Occipital lobe (tissue), 2 donors: ENCODE data around the gene HAGHL. TPM values are rescaled to one million over a fixed set of nuclear protein-coding genes. Genes with fewer than 3 reads are reported as not detected.
"Not testable (repeated sequence)": the region's sequence is repeated elsewhere in the genome, so short reads cannot be mapped to it uniquely, and the experiment has no call there.

Experiments used
- DNase-seq: peaks from one replicate; lab custom pipeline; 2025; lab: John Stamatoyannopoulos, UW
- total RNA-seq: library from RNA; depleted of rRNA; stranded (reverse); fragments of >200 nt; gene quantifications from one replicate; pipeline ENCODE4 v1.2.3, GENCODE V29; 2014

HAGHL gene
- total RNA-seq, 1 donor from 2014 or later = 7.0 TPM

- no peak for DNase-seq
Observed at GRCh38 chr16:687499-687898, 39.4 kb upstream of the HAGHL start.

DNA sequence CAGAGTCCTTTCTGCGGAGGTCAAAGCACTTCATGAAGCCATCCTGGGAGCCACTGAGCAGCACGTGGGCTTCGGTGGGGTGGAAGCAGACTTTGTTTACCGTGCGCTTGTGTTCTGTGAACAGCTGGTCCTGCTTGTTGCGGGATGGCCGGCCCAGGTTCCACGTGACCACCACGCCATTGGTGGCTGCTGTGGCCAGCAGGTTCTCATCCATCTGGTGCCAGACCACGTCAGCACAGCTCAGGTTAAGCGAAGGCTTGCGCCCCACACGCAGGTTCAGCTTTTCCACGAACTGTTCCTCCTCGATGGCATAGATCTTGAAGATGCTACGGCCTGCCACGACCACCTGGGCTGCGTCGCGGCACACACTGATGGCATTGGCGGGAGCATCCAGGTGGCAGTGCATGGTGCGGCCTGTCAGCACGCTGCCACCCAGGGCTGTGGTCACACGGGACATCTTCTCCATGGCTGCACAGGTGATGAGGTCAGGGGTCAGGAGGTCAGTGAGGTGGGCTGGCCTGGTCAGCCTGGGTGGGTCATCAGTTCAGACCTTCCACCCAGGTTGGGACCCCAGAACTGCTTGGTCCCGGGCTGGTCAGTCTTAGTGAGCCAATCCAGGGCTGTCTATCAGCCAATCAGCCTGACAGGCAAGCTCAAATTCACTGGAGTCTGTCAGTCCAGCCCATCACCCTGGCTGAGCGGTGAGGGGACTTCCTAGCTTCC is 37.6 kb upstream of the HAGHL start:
- DNase-seq = no peak

GRCh38 chr16:691242-691641 is 35.7 kb upstream of the HAGHL start:
- not testable (repeated sequence) for DNase-seq

DNA sequence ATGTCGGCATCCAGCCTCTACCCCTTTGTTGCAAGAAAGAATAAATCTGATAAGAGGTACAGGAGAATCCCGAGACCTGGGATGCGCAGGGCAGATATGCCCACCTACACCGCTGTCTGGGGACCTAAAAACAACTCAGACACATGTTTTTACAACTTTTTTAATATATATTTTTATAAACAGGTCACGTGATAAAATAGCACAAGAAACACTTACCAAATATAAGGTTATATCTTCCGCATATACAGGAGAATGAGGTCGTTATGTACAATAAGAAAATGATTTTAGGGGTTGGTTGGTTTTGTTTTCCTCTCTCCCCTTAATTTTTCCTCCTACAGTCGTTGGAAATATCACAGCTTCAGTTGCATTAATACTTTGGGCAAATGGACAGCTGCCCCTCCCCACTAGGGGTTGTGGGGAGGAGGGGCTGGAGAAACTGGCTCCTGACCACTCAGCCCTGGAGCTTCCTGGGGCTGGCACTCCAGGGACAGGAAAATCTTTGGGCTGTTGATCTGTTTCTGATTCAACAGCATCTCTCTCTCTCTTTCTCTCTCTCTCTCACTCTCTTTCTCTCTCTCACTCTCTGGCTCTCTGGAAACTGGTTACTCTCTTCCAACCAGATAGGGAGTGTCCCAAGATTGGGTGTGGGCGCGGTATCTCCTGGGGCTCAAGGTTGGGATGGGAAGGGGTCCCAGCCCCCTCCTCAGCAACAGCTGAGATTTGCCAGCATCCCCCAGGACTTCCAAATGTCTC is 34.4 kb upstream of the HAGHL start:
- DNase-seq = no peak

DNA sequence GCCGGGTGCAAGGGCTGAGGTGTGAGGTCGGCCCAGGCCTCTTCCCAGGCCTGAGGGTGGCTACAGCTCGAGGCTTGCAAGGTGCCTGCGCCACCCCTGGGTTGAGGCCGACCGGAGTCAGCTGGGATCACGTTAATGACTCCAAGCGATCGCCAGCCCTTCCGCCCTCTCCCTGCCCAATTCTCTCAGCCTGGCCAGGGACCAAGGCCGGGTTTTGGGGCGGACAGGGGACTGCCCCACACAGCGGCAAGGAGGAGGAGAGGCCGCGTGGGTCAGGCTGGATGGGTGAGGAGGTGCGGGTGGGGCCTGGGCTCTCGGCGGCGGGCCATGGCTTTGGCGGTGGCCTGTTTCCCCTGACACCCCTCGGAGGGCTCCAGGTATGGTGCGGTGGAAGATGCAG is 33.5 kb upstream of the HAGHL start:
- DNase-seq = no peak

DNA sequence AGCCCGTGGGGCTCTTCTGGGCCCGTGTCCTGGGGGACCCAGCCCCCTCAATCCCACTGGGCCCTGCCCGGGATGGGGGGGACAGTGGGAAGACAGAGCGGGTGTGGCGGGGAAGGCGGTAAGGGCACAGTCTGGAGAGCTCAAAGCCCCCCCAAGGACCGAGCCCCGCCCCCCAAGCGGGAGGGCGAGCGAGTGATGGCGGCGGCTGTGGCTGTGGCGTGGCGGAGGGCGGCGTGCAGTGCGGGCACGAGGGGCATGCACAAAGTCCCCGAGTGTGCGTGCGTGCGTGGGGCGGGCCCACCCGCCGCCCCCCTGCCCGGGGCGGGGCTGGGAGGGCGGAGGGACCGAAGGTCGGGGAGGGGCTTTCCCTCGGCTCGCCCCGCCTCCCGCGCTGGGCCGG is 33.1 kb upstream of the HAGHL start:
- no peak for DNase-seq

DNA sequence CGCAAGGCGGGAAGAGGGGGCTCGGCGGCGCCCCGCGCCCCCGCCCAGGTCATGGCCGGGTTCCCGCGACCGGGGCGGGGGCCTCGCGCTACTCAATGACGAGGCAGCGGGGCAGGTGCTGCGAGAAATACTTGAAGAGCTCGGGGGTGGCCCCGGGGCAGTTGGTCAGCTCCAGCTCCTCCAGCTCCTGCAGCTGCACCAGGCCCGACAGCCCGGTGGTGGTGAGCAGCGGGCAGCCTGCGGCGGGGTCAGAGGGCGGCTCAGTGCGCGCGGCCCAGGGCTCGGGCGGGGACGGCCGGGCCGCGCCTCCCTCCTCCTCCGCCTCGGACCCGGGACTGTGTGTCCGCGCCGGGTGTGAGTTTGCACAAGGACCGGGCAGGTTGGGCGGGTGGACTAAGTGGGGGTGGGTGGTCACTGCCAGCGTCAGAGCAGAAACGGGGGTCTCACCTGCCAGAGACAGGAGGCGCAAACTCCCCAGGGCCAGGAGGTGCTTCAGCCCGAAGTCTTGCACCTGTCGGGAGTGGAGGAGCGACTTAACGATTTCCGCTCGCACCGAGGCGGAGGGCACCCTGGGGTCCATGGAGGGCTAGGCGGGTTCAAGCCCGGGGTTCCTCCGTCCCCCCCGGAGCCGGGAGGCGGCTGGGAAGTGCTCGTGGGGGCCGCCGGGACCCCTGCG is 32.6 kb upstream of the HAGHL start:
- no peak for DNase-seq

GRCh38 chr16:694863-695354 is 32.0 kb upstream of the HAGHL start:
- no peak for DNase-seq

DNA sequence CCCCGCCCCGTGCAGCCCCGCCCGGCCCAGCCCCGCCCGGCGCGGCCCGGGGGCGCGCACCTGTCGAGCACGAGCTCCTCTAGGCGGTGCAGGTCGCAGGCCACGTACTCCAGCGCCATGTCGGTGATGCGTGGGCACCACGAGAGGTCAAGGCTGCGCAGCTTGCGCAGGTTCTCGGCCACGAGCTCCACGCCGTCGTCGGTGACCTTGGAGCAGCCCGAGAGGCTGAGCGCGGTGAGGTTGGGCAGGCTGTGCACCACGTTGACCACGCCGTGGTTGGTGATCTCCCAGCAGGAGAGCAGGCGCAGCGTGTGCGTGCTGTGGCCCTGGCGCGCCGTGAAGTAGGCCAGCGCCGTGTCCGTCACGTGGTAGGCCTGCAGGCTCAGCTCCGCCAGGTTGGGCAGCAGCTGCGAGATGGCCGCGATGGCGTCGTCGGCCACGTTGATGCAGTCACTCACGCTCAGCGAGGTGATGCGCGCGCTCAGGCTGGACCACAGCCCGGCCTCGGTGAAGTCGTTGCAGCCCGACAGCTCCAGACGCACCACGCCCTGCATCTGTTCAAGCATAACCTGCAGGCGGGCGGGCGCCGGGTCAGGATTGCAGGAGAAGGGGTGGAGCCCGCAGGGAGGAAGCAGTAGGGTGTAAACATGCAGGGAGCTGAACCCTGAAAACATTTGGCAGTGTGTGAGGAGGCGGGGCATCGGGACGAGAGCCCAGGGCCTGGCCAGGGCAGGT is 31.4 kb upstream of the HAGHL start:
- DNase-seq = peak; percentile 43

DNA sequence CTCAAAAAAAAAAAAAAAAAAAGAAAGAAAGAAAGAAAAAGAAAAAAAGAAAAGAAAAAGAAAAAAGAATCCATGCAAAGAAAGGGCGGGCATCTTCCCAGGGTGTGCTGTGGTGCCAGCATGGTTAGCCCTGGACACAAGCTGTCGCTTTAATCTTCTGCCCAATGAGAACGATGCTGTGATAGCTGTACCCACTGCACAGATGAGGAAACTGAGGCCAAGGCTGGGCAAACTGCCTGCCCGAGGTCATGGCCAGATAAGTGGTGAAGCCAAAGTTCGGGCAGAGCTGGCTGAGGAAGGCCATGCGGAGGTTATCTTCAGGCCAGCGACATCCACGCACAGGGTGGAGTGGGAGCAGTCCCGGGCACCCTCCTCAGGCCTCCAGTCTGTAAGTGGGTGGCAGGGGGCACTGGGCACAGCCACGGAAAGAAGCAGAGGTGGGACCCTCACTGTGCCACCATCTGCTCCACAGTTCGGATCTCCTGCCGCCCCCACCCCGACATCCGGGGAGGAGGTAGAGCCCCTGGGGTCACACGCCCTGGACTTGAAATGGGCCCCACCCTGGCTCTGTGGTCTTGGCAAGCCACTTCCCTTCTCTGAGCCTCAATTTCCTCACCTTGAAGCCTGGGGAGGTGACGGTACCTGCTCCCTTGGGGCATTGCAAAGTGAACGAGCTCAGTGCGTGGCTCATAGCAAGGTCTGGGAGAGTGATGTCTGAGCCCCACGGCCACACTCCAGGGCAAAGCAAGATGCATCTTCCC is 27.8 kb upstream of the HAGHL start:
- no peak for DNase-seq

DNA sequence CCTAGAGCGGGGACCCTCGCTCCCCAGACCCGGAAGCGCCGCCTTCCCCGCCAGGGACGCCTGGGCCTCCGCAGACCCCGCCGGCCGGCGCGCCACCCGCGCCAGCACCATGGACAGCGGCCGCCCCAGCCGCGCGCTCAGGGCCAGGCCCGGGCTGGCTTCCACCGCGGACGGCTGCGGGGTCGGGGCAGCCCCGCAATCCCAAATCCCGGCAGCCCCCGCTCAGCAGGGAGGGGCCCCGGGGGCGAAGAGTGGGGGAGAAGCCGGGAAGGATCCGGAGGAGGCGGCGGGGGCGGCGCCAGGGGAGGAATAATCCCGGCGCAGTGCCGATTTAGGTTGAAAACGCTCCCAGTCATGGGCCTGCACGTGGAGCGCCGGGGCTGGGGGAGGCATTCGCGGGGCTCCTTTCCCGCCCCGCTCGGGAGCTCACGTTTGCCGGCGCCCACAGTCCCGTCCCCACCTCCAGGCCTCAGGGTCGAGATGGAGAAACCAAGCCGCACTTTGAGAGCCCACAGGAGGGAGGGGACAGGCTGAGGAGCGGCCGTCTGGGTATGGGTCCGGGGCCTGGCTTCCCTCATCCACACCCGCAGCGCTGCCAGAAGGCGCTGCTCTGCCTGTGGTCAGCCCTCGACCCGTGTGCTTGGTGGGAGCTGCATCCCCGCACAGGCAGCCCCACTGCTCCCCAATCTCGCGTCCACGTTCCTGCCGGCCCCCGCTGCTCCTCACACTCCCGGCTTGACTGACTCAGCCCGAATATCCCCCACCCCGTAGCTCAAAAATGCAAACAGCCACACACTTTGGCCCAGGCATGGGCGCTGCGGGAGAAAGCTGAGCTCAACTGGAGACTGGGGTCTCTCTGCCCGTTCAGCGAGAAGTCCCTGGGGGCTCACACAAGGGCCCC is 26.0 kb upstream of the HAGHL start:
- DNase-seq = no peak

GRCh38 chr16:702341-702740 is 24.6 kb upstream of the HAGHL start:
- no peak for DNase-seq

- no peak for DNase-seq
Observed at GRCh38 chr16:703406-703805, 23.5 kb upstream of the HAGHL start.

DNA sequence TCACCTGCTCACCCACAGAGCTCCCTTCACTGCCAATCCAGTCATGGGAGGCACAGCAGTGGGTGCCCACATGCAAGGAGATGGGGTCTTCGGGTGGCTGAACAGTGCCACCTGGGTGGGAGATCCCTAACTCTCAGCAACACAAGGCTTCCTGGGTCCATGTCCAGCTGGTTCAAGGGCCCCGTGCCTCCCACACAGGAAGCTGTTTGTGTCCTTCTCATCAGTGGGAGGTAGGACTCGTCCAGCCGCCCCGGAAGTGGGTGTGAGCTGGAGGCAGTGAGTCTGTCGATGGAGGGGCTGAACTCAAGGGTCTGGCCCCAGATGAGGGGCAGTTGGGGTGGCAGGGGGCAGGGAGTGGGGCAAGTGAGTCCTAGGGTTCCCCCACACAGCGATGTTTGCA is 22.9 kb upstream of the HAGHL start:
- no peak for DNase-seq

- no peak for DNase-seq
Observed at GRCh38 chr16:704552-705380, 22.1 kb upstream of the HAGHL start.

DNA sequence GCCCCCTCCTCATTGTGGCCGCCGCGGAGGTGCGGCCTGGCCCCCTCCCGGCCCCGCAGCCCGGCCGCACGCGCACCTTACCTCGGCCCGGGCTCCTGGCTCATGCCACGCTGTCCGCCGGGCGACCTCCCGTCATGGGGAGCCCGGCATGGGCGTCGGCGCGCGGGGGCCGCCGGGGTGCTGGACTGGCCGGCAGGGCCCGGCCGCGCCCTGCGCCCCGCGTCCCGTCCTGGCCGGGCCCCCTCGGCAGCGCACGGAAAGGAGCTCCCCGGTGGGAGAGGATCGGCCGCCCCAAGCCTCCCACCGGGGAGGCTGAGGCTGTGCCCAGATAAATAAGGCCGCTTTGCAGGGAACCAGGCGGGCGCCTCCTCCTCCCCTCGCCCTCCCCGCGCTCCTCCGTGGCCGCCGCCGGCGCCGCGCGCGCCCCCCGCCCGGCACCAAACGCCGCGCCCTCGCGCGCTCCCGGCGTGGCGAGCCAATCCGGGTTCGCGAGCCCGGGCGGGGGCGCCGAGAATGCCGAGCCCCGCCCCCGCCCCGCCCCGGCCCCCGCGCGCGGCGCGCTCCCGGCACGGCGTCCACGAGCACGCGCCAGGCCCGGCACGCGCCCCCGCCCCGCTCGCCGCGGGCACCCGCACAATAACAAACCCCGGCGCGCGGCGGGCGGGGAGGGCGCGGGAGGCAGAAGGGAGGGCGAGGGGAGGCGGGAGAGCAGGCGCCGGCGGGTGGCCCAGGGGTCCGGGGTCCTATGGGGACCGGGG is 21.3 kb upstream of the HAGHL start, which contains the start of gene FBXL16:
Gene FBXL16, minus strand, starts transcription at position 371 of the 758 bp plus-strand sequence. CDS start 8,396 bp downstream, outside the sequence.
- DNase-seq = peak; percentile 67

GRCh38 chr16:706189-707061 is 20.5 kb upstream of the HAGHL start:
- DNase-seq = no peak
